Stimulated activated memory B cell treated with anti-CD40 and anti-IgM and Interleukin-4, amounts not matched to agents 10 μg/mL and 1 μg/mL and 100 μg/mL, for 72 hours (primary cell): ENCODE measurements around the gene BDNF.
A peak's percentile ranks its signal among the peaks of the same experiment; 100 is the strongest.

Source experiments
- ATAC-seq: fragments of 150-1000 bp; cut with Tn5 transposase; 2 replicates; pipeline ENCODE4 v1.10.0; 2021
- H3K27ac Mint-ChIP-seq: one replicate; pipeline ENCODE4 v1.8.0; 2022; ENCODE audit warnings: mild to moderate bottlenecking, mixed read lengths
- H3K27me3 Mint-ChIP-seq: one replicate; pipeline ENCODE4 v1.8.0; 2022; ENCODE audit warnings: mixed read lengths
- H3K36me3 Mint-ChIP-seq: one replicate; pipeline ENCODE4 v1.8.0; 2022; ENCODE audit warnings: mixed read lengths
- H3K4me1 Mint-ChIP-seq: one replicate; pipeline ENCODE4 v1.8.0; 2022; ENCODE audit warnings: mixed read lengths
- H3K4me3 Mint-ChIP-seq: one replicate; pipeline ENCODE4 v1.8.0; 2022; ENCODE audit warnings: mild to moderate bottlenecking, moderate library complexity, mixed read lengths
- H3K9me3 Mint-ChIP-seq: one replicate; pipeline ENCODE4 v1.8.0; 2022; ENCODE audit warnings: mixed read lengths

BDNF gene

DNA sequence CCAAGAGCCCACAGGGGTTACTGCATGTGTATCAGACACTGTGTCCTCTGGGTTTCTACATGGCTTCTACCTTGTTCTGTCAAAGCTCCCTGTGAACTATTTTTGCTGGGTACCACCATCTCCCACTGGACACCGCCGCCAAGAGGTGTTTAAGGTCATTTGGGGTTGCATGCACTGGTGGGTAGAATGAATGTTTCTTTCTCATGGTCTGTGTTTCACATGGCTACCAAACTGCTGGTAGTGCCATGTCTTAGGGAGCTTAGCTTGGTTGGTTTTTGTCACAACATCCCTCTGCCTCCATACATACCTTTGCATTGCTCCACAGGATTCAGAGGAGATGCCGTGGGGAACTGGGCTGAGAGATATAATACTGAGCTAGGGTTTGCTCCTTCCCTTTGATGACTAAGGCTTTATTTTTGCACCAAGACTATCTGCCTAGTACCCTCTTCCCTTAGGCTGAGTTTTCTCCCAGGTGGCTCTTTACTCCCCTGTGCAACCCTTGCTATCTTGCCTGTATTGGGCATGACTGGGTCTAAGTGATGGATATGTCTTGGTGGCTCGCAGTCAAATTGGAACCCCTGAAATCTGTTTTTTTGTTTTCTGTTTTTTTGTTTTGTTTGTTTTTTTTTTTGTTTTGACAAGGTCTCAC lies 73.2 kb downstream of the BDNF start:
- peaks cover 6% of the 10 kb centered on the region for H3K4me1 Mint-ChIP-seq
- H3K9me3 Mint-ChIP-seq: no peaks in the 10 kb centered on the region
- peaks cover under 1% of the 10 kb centered on the region for H3K27me3 Mint-ChIP-seq
- ATAC-seq: peak; percentile 24
- no peak overlapping the region for H3K27ac Mint-ChIP-seq
- H3K36me3 Mint-ChIP-seq: no peaks in the 10 kb centered on the region
- no peak overlapping the region for H3K4me3 Mint-ChIP-seq

DNA sequence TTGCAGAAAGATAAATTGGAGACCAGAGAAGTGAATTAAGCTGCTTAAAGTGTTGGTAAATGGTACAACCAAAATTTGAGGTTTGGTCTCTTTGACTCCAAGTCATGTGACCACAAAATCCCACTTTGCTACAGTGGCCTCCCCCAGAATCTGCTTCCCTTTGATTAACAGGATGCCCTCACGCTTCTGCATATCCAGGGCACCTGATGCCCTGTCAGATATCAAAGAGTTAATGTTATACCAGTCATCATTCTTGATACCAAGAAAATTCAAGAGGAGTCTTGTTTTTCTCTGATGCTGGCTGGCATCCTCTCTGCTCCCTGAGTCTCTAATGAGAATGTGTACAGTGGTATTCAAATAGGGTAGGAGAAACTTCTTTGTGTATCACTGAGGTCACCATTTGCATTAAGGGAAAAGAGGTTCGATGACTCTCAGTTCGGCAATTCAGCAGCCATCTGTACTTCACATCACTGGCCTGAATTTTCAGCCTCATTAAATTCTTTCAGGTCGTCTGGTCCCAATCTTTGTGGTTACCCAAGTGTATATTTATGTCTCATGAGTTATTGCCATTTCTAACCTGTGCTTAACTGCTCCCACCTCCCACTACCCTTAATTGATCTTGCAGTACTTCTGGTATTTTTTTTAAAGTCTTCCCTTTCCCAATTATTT lies 73.9 kb downstream of the BDNF start:
- no peak for ATAC-seq
- Mint-ChIP-seq H3K27me3 (no peaks in the 10 kb centered on the region), H3K4me3 (no peak overlapping the region), H3K27ac (no peak overlapping the region), H3K4me1 (peaks cover 6% of the 10 kb centered on the region), H3K9me3 (no peaks in the 10 kb centered on the region), H3K36me3 (no peaks in the 10 kb centered on the region)

DNA sequence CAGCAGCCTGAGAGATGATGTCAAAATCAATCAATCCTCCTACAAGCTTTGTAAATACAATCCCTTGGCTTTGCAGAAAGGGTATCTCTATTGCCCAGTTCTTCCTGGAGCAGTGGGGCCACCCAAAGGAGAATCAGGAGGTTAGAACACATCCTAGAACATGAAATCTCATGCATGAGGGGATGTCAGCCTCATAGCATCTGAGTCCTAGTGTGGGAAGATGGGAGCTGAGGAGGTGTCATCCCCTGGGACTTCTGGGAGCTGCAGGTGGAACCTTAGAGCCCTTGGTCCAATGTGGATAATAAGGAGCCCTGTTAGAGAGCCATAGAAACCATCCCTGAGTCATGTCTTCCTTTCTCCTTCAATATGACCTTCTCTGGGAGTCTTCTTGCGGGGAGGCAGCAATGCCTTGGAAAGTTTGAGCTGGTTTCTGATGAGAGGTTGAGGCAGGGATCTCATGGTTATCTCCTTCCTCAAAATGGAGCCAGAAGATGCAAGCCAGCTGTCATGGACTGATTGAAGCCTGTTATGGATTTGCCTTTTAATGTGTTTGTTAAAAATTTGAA lies 74.8 kb downstream of the BDNF start:
- Mint-ChIP-seq H3K36me3 (no peaks in the 10 kb centered on the region), H3K4me1 (peaks cover 6% of the 10 kb centered on the region), H3K9me3 (no peaks in the 10 kb centered on the region), H3K4me3 (no peak overlapping the region), H3K27ac (no peak overlapping the region), H3K27me3 (no peaks in the 10 kb centered on the region)
- no peak for ATAC-seq

DNA sequence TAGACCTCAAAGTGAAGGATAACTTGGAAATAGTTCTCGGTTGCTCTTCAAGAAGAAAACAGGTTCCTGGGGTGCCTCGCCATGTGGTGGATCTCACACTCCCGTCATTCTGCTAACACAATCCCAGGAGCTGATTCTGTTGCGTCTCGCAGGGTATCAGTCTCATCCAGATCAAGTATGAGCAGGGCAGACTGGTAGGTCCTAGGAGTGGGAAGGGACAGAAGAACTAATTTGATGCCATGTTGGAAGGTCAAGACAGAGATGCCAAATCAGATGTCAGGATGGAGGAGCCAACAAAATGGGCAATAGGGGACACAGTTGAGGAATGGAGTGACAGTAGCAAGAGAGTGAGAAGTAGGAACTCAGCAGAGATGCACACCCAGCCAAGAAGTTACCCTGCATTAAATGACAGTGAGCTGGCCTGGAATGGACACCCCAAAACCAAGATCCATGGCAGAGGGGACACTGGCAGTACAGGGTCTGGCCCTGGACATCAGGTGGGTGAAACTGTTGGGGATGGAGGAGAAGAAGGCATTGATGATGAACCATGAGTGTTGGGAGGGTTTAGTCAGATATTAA lies 76.2 kb downstream of the BDNF start:
- Mint-ChIP-seq H3K27ac (no peak overlapping the region), H3K9me3 (no peaks in the 10 kb centered on the region), H3K4me1 (peaks cover 6% of the 10 kb centered on the region), H3K27me3 (no peaks in the 10 kb centered on the region), H3K4me3 (no peak overlapping the region), H3K36me3 (no peaks in the 10 kb centered on the region)
- ATAC-seq: no peak

DNA sequence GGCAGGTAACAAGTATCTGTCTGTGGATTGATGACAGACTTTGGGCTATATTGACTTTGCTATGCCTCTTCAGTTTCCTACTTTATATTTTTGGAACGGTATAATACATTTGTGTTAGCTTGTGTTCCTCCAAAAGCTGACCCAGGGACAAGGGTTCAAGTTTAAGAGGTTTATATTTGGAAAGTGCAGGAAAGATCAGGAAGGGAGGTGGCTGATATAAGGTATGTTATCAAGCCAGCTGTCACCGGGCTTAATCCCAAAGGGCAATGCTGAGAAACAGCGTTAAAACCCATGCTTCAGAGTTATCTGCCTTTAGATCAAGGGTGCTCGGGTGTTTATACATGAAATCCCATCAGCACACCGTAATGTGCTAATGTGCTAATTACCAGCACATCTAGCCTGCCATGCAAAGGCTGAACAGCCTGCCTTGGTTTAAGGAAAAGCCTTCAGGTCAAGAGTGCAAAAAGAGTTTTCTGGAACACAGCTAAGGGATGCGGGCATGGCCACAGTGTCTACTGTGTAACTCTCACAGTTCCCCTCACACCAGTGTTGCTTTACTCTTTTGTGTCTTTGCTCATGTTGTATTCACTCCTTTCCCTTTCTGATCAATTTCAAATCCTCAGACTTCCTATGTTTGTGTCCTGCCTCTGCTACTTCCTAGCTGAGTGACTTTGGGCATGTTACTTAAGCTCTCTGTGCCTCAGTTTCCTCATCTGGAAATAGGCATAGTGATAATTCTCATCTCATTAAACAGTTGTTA lies 77.5 kb downstream of the BDNF start:
- H3K4me3 Mint-ChIP-seq: no peak overlapping the region
- no peak overlapping the region for H3K27ac Mint-ChIP-seq
- peaks cover 6% of the 10 kb centered on the region for H3K4me1 Mint-ChIP-seq
- ATAC-seq: no peak
- no peaks in the 10 kb centered on the region for H3K9me3 Mint-ChIP-seq
- H3K27me3 Mint-ChIP-seq: no peaks in the 10 kb centered on the region
- no peaks in the 10 kb centered on the region for H3K36me3 Mint-ChIP-seq

DNA sequence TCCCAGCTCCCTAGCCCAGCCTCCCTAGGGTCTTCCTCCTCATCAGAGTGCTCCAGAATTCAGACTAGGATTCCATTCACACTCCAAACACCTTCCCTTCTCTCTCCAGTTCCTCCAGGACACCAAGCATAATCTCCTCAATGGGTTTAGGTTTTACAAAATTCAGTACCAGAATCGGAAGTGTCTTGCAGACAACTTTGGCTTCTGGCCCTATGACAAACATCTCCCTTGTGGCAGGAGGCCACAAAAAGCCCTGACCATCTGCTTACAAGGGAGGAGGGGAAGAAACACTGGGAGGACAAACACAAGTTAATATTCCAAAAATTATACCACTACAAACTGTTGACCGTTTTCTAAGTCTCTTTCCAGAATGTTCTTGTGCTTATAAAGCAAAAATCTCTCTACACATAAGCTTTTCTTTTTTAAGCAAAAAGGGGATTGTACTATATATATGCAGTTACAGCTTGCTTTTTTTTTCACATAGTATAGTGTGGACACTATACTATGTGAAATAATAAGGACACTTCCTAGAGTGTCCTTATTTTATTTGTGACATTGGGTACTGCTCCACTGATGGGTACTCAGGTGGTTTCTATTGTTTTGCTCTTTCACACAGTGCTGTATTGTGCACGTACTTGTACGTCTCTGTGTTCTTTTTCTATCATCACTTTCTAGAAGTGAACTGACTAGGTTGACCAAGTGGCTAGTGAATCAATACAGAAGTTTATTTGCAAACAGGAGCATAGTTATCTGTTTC lies 78.7 kb downstream of the BDNF start:
- Mint-ChIP-seq H3K27me3 (no peaks in the 10 kb centered on the region), H3K27ac (no peak overlapping the region), H3K36me3 (no peaks in the 10 kb centered on the region), H3K9me3 (no peaks in the 10 kb centered on the region), H3K4me1 (peaks cover 6% of the 10 kb centered on the region), H3K4me3 (no peak overlapping the region)
- no peak for ATAC-seq

DNA sequence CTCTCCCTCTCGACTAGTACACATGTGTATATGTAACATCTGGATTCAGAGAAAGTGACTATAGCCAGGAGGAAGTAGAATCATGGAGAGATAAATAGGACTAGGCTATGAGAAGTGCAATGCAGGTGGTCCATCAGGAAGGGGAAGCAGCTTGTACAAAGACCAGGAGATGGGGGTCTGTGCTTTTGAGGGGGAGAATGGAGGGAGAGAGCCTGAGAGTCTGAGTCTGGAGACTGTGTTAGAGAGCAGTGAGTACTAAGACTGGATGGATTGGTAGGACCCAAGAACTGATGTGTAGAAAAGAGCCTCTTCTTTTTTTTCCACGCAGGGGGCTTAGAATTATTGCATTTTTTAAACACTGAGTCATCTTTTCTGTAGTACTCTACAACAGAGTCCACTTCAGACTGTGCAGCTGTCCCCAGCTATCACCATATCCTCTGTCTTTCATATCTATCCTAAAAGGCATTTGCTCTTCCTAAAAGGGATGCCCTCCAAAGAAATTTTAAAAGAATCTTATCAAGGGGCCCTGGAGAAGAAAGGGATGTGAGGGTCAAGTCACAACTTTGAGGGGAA lies 80.4 kb downstream of the BDNF start:
- no peak overlapping the region for H3K4me3 Mint-ChIP-seq
- no peak for ATAC-seq
- H3K9me3 Mint-ChIP-seq: no peaks in the 10 kb centered on the region
- no peak overlapping the region for H3K27ac Mint-ChIP-seq
- peaks cover 1% of the 10 kb centered on the region for H3K4me1 Mint-ChIP-seq
- no peaks in the 10 kb centered on the region for H3K27me3 Mint-ChIP-seq
- H3K36me3 Mint-ChIP-seq: no peaks in the 10 kb centered on the region

DNA sequence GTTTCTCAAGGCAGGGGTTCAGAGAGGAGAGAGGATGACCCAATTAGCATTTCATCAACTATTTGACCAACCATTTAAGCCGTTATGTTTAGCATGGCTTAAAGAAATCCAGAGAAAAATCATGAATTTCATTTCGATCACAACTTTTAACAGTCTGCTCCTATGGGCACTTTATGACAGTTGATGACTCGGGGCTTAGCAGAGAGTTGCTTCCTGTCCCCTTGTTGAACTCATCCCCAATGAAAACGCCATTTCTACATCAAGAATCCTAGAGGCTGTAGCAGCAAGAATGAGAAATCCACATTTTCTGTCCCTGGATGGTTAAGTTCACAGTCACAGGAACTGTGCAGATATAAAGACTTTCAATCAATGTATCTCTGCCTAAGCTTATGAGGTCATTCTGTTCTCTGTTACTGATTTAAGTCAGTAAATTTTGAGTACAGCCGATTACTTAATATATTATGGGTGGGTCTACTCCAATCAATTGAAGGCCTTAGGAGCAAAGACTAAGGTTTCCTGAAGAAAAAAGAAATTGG lies 81.1 kb downstream of the BDNF start:
- Mint-ChIP-seq H3K9me3 (no peaks in the 10 kb centered on the region), H3K27ac (no peak overlapping the region)

DNA sequence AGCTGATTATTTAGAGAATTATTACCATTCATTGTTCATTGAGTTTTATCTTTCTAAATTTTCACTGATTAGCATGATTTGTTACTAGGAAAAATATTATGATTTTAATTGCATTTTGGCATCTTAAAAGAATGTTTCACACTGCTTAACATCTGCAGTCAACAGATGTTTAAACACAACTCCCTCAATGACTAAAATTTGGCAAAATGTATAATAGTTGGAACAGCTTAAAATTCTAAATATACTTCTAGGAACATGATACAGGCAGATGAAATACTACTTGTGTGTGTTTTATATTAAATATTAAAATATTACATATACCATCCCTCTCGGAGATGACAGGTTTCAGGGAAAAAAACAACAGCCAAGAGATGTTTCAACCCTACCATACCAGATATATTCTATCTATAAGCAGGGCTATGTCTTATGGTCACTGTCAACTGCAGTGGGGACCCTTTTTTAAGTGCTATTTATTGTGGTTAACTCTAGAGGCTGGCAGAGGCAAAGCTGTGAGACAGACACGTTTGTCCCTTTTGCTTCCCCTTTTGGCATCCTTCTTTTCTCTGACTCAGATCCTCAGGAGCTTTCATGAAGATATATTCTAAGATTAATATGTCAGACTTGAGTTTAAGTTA lies 81.9 kb downstream of the BDNF start:
- H3K27me3 Mint-ChIP-seq: no peaks in the 10 kb centered on the region
- H3K9me3 Mint-ChIP-seq: no peaks in the 10 kb centered on the region
- no peaks in the 10 kb centered on the region for H3K36me3 Mint-ChIP-seq
- no peak overlapping the region for H3K27ac Mint-ChIP-seq
- H3K4me3 Mint-ChIP-seq: no peak overlapping the region
- no peak for ATAC-seq
- H3K4me1 Mint-ChIP-seq: no peaks in the 10 kb centered on the region

More for the DNA sequence above, 81.1 kb downstream of the BDNF start:
- Mint-ChIP-seq H3K36me3 (no peaks in the 10 kb centered on the region), H3K4me1 (no peaks in the 10 kb centered on the region), H3K27me3 (no peaks in the 10 kb centered on the region), H3K4me3 (no peak overlapping the region)
- ATAC-seq: no peak

DNA sequence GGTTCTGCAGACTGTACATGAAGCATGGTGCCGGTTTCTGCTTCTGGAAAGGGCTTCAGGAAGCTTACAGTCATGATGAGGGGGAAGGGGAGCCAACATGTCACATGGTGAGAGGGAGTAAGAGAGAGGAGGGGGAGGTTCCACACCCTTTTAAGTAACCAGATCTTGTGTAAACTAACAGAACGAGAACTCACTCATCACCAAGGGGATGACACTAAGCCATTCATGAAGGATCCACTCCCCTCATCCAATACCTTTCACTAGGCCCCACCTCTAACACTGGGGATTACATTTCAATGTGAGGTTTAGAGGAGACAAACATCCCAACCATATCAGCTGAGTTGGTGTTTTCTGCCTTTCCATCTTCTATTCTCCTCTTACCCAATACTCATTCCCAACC lies 83.5 kb downstream of the BDNF start:
- Mint-ChIP-seq H3K4me1 (no peaks in the 10 kb centered on the region), H3K4me3 (no peak overlapping the region), H3K36me3 (no peaks in the 10 kb centered on the region), H3K27ac (no peak overlapping the region), H3K27me3 (no peaks in the 10 kb centered on the region), H3K9me3 (no peaks in the 10 kb centered on the region)
- ATAC-seq: no peak

DNA sequence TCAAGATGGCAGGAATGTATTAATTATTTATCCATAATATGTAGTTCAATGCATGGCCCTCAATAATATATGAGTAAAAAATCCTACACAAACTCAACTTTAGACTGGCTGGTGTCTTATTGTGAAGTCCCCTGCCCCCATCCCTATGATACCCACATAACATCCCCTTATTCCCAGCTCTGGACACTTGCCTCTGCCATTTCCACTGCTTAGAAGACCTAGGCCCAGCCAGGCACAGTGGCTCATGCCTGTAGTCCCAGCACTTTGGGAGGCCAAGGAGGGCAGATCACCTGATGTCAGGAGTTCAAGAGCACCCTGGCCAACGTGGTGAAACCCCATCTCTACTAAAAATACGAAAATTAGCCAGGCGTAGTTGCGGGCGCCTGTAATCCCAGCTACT lies 84.4 kb downstream of the BDNF start:
- no peaks in the 10 kb centered on the region for H3K36me3 Mint-ChIP-seq
- no peak overlapping the region for H3K27ac Mint-ChIP-seq
- no peak overlapping the region for H3K4me3 Mint-ChIP-seq
- ATAC-seq: no peak
- H3K27me3 Mint-ChIP-seq: no peaks in the 10 kb centered on the region
- no peaks in the 10 kb centered on the region for H3K4me1 Mint-ChIP-seq
- no peaks in the 10 kb centered on the region for H3K9me3 Mint-ChIP-seq

DNA sequence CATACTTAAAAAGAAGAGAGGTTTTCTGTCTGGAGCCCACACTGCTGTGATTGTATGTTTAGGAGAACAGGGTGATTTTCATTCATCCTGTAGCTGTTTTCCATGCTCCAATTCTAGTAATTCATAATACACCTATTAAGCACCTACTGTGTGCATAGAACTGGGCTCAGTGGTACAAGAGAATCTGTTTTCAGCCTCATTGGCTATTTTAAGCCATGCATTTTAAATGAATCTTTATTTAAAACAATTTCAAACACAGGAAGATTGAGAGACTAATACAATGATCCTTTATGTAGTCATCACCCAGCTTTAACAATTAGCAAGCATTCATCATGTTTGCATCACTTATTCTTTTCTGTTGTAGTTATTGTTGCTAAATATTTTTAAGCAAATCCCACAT lies 86.2 kb downstream of the BDNF start:
- H3K4me3 Mint-ChIP-seq: no peak overlapping the region
- H3K9me3 Mint-ChIP-seq: no peaks in the 10 kb centered on the region
- no peaks in the 10 kb centered on the region for H3K36me3 Mint-ChIP-seq
- no peak for ATAC-seq
- no peaks in the 10 kb centered on the region for H3K4me1 Mint-ChIP-seq
- no peaks in the 10 kb centered on the region for H3K27me3 Mint-ChIP-seq
- no peak overlapping the region for H3K27ac Mint-ChIP-seq

DNA sequence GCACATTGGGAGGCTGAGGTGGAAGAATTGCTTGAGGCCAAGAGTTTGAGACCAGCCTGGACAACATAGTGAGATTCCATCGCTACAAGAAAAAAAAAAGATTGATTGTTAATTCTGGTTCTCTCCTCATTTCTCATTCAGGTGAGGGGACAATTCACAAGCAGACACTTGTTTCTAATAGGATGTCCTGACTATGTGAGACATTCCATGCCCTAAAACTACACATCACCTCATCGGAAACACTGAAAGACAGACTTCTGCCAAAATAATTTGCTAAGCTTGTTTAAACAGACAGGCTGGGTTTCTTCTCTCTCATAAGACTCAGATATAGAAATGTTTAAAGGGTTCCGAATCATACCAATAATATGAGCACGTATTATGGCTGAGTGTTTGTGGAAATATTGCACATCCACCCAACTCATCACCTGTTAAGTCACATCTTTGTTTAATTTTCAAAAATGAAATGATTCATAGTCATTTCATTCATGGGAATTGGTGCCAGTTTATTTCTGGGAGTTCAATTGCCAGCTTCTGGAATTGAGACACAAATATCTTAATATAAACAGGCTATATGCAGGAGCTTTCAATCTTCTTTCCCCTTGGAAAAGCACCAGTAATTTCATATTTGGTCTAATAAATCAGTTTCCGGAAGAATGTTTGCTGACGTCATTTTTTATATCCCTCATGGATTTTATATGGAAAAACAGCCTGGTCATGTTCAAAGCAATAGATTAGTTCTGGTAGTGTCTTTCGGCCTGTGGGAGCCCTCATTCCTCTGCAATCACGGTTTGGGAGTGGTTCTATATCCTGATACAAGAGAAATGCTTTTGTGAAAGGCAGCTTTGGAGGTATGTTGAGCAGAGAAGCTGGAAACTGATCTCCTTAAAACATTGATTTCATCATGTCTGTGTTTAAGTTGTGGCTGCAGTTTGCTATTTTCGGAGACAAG lies 87.0 kb downstream of the BDNF start:
- H3K27me3 Mint-ChIP-seq: no peaks in the 10 kb centered on the region
- no peaks in the 10 kb centered on the region for H3K36me3 Mint-ChIP-seq
- no peaks in the 10 kb centered on the region for H3K9me3 Mint-ChIP-seq
- H3K27ac Mint-ChIP-seq: no peak overlapping the region
- no peaks in the 10 kb centered on the region for H3K4me1 Mint-ChIP-seq
- no peak for ATAC-seq
- no peak overlapping the region for H3K4me3 Mint-ChIP-seq
